Testis (tissue), 2 donors: ENCODE results near the gene PLOD2.

Experiments
- POLR2A ChIP-seq: fragments of 450-650 bp; IDR thresholded peaks from one replicate; pipeline ENCODE4 v1.6.1; 2017; ENCODE audit warnings: antibody characterized with exemption, mild to moderate bottlenecking, moderate library complexity
- TF ChIP-seq, protein P1 (sequence below), 3 experiments: fragments of 450-650 bp in 2 of 3; fragments of 200-600 bp in 1 of 3; sonication (generic) in 1 of 3; IDR thresholded peaks; one replicate each; pipeline ENCODE4 v1.5.1; 2016 to 2019; ENCODE audit warnings: antibody characterized with exemption in 3 of 3, mild to moderate bottlenecking in 2 of 3, moderate library complexity in 1 of 3

DNA sequence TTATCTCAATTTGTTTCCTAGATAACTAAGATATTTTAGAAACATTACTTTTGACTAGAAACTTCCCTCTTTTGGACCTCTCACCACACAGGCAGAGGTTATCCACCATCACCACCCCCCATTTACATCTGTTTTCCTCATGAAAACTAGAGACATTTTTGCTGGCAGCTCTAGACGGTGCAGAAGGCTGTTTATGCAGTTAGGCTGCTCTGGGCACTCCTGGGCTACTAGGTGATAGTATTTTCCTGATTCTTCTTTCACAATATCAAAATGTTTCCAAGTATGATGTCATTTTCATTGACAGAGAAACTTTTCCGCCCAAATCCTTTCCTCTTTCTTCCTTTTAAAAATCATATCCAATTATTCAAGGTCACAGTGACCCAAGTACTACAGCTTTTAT is 67.1 kb downstream of the PLOD2 start:
- TF ChIP-seq, protein P1, sequence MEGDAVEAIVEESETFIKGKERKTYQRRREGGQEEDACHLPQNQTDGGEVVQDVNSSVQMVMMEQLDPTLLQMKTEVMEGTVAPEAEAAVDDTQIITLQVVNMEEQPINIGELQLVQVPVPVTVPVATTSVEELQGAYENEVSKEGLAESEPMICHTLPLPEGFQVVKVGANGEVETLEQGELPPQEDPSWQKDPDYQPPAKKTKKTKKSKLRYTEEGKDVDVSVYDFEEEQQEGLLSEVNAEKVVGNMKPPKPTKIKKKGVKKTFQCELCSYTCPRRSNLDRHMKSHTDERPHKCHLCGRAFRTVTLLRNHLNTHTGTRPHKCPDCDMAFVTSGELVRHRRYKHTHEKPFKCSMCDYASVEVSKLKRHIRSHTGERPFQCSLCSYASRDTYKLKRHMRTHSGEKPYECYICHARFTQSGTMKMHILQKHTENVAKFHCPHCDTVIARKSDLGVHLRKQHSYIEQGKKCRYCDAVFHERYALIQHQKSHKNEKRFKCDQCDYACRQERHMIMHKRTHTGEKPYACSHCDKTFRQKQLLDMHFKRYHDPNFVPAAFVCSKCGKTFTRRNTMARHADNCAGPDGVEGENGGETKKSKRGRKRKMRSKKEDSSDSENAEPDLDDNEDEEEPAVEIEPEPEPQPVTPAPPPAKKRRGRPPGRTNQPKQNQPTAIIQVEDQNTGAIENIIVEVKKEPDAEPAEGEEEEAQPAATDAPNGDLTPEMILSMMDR (IDR thresholded peaks at IDR 0.05), result no peak
- no peak for TF ChIP-seq POLR2A
